HG03066 (cell line): ENCODE measurements around the gene NPR3.

Experiments
- ATAC-seq: cut with Tn5 transposase; IDR thresholded peaks from one replicate; pipeline ENCODE4 v1.9.1; 2021; ENCODE audit warnings: low read depth; ENCODE audit not compliant: unreplicated experiment

Gene NPR3

GRCh38 chr5:32711681-32712480, 760 bp downstream of the NPR3 start:
- ATAC-seq = no peak

- ATAC-seq = no peak
Observed at GRCh38 chr5:32712481-32713360, 1.6 kb downstream of the NPR3 start.

GRCh38 chr5:32713361-32713769, 2.2 kb downstream of the NPR3 start:
- ATAC-seq = no peak

GRCh38 chr5:32713770-32714381, 2.8 kb downstream of the NPR3 start:
- no peak for ATAC-seq

GRCh38 chr5:32714836-32715235, 3.7 kb downstream of the NPR3 start:
- no peak for ATAC-seq

- no peak for ATAC-seq
Observed at GRCh38 chr5:32720300-32720699, 9.2 kb downstream of the NPR3 start.

GRCh38 chr5:32721626-32722025, 10.5 kb downstream of the NPR3 start:
- no peak for ATAC-seq

- no peak for ATAC-seq
Observed at GRCh38 chr5:32722957-32723356, 11.8 kb downstream of the NPR3 start.

- ATAC-seq = no peak
Observed at GRCh38 chr5:32724526-32724925, 13.4 kb downstream of the NPR3 start.

GRCh38 chr5:32726086-32726557, 15.0 kb downstream of the NPR3 start:
- ATAC-seq = no peak

GRCh38 chr5:32729651-32730050, 18.5 kb downstream of the NPR3 start:
- no peak for ATAC-seq

GRCh38 chr5:32733590-32734340, 22.6 kb downstream of the NPR3 start:
- ATAC-seq = no peak

- ATAC-seq = no peak
Observed at GRCh38 chr5:32734827-32735378, 23.8 kb downstream of the NPR3 start.

GRCh38 chr5:32735512-32735911, 24.4 kb downstream of the NPR3 start:
- no peak for ATAC-seq

GRCh38 chr5:32736842-32737241, 25.7 kb downstream of the NPR3 start:
- no peak for ATAC-seq

GRCh38 chr5:32740651-32741050, 29.5 kb downstream of the NPR3 start:
- no peak for ATAC-seq

GRCh38 chr5:32745317-32745716, 34.2 kb downstream of the NPR3 start:
- ATAC-seq = no peak

- no peak for ATAC-seq
Observed at GRCh38 chr5:32752411-32752810, 41.3 kb downstream of the NPR3 start.

GRCh38 chr5:32753051-32753450, 41.9 kb downstream of the NPR3 start:
- ATAC-seq = no peak

GRCh38 chr5:32753765-32754164, 42.6 kb downstream of the NPR3 start:
- no peak for ATAC-seq
